ENCODE results near the gene FAM90A26. TPM values are rescaled to one million over a fixed set of nuclear protein-coding genes. Genes with fewer than 3 reads are reported as not detected.

Gene FAM90A26
- total and polyA plus RNA-seq, 2 of the 4 experiments (the other 2 are of a cell fraction) = not detected

Other genes with a start within 250 kb of the FAM90A26 start
- not detected in 2 replicates for gene USP17L10, start 40.2 kb downstream of the FAM90A26 start, total RNA-seq (2012; rRNA removed)
- gene USP17L10, start 40.2 kb downstream of the FAM90A26 start, polyA plus RNA-seq (2012; rRNA removed) = not detected in 2 replicates
- gene USP17L11, start 45.0 kb downstream of the FAM90A26 start, total RNA-seq (2012; rRNA removed) = not detected in 2 replicates
- not detected in 2 replicates for gene USP17L11, start 45.0 kb downstream of the FAM90A26 start, polyA plus RNA-seq (2012; rRNA removed)
- gene USP17L12, start 49.7 kb downstream of the FAM90A26 start, total RNA-seq (2012; rRNA removed) = not detected in 2 replicates
- not detected in 2 replicates for gene USP17L12, start 49.7 kb downstream of the FAM90A26 start, polyA plus RNA-seq (2012; rRNA removed)
- not detected in 2 replicates for gene USP17L13, start 54.5 kb downstream of the FAM90A26 start, total RNA-seq (2012; rRNA removed)
- not detected in 2 replicates for gene USP17L13, start 54.5 kb downstream of the FAM90A26 start, polyA plus RNA-seq (2012; rRNA removed)
- not detected in 2 replicates for gene USP17L15, start 64.0 kb downstream of the FAM90A26 start, total RNA-seq (2012; rRNA removed)
- not detected in 2 replicates for gene USP17L15, start 64.0 kb downstream of the FAM90A26 start, polyA plus RNA-seq (2012; rRNA removed)
- gene USP17L17, start 73.5 kb downstream of the FAM90A26 start, total RNA-seq (2012; rRNA removed) = not detected in 2 replicates
- gene USP17L17, start 73.5 kb downstream of the FAM90A26 start, polyA plus RNA-seq (2012; rRNA removed) = not detected in 2 replicates
- not detected in 2 replicates for gene USP17L18, start 78.2 kb downstream of the FAM90A26 start, total RNA-seq (2012; rRNA removed)
- gene USP17L18, start 78.2 kb downstream of the FAM90A26 start, polyA plus RNA-seq (2012; rRNA removed) = not detected in 2 replicates
- not detected in 2 replicates for gene USP17L19, start 83.0 kb downstream of the FAM90A26 start, total RNA-seq (2012; rRNA removed)
- gene USP17L19, start 83.0 kb downstream of the FAM90A26 start, polyA plus RNA-seq (2012; rRNA removed) = not detected in 2 replicates
- gene USP17L20, start 87.7 kb downstream of the FAM90A26 start, total RNA-seq (2012; rRNA removed) = not detected in 2 replicates
- gene USP17L20, start 87.7 kb downstream of the FAM90A26 start, polyA plus RNA-seq (2012; rRNA removed) = not detected in 2 replicates
- gene USP17L21, start 92.5 kb downstream of the FAM90A26 start, total RNA-seq (2012; rRNA removed) = not detected in 2 replicates
- not detected in 2 replicates for gene USP17L21, start 92.5 kb downstream of the FAM90A26 start, polyA plus RNA-seq (2012; rRNA removed)
- gene USP17L22, start 97.2 kb downstream of the FAM90A26 start, total RNA-seq (2012; rRNA removed) = not detected in 2 replicates
- gene USP17L22, start 97.2 kb downstream of the FAM90A26 start, polyA plus RNA-seq (2012; rRNA removed) = not detected in 2 replicates
- not detected in 2 replicates for gene USP17L24, start 154.8 kb downstream of the FAM90A26 start, total RNA-seq (2012; rRNA removed)
- not detected in 2 replicates for gene USP17L24, start 154.8 kb downstream of the FAM90A26 start, polyA plus RNA-seq (2012; rRNA removed)
- gene USP17L25, start 159.5 kb downstream of the FAM90A26 start, total RNA-seq (2012; rRNA removed) = not detected in 2 replicates
- not detected in 2 replicates for gene USP17L25, start 159.5 kb downstream of the FAM90A26 start, polyA plus RNA-seq (2012; rRNA removed)
- not detected in 2 replicates for gene USP17L26, start 164.2 kb downstream of the FAM90A26 start, total RNA-seq (2012; rRNA removed)
- gene USP17L26, start 164.2 kb downstream of the FAM90A26 start, polyA plus RNA-seq (2012; rRNA removed) = not detected in 2 replicates
- gene USP17L5, start 169.0 kb downstream of the FAM90A26 start, total RNA-seq (2012; rRNA removed) = not detected in 2 replicates
- gene USP17L5, start 169.0 kb downstream of the FAM90A26 start, polyA plus RNA-seq (2012; rRNA removed) = not detected in 2 replicates
- not detected in 2 replicates for gene USP17L27, start 173.7 kb downstream of the FAM90A26 start, total RNA-seq (2012; rRNA removed)
- not detected in 2 replicates for gene USP17L27, start 173.7 kb downstream of the FAM90A26 start, polyA plus RNA-seq (2012; rRNA removed)
- not detected in 2 replicates for gene USP17L28, start 178.5 kb downstream of the FAM90A26 start, total RNA-seq (2012; rRNA removed)
- gene USP17L28, start 178.5 kb downstream of the FAM90A26 start, polyA plus RNA-seq (2012; rRNA removed) = not detected in 2 replicates
- gene USP17L29, start 183.2 kb downstream of the FAM90A26 start, total RNA-seq (2012; rRNA removed) = not detected in 2 replicates
- not detected in 2 replicates for gene USP17L29, start 183.2 kb downstream of the FAM90A26 start, polyA plus RNA-seq (2012; rRNA removed)
- gene USP17L30, start 192.7 kb downstream of the FAM90A26 start, total RNA-seq (2012; rRNA removed) = not detected in 2 replicates
- not detected in 2 replicates for gene USP17L30, start 192.7 kb downstream of the FAM90A26 start, polyA plus RNA-seq (2012; rRNA removed)

Data from IMR-90 (cell line).